ENCODE results near the gene SERTAD1. TPM values are rescaled to one million over a fixed set of nuclear protein-coding genes. Genes with fewer than 3 reads are reported as not detected.

Gene SERTAD1
- total and polyA plus RNA-seq, 2 donors (not counting 1 experiment from before 2014, with no cell fraction given), result 11.9 to 59.4 TPM

DNA sequence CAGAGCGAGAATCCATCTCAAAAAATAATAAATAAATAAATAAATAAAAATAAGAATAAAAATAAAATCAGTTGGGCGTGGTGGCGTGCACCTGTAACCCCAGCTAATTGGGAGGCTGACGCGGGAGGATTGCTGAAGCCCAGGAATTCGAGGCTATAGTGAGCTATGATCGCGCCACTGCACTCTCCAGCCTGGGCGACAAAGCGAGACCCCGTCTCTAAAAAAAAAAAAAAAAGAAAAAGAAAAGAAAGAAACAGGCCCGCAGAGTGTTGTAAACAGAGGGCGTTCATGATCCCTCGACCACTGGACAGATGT is 5.4 kb downstream of the SERTAD1 start:
- Mint-ChIP-seq H3K4me1 (peaks cover 25% of the 10 kb centered on the region), H3K27ac (peak overlapping the region; percentile 85), H3K9me3 (ENCODE audit: insufficient read depth) (no peaks in the 10 kb centered on the region), H3K27me3 (no peaks in the 10 kb centered on the region), H3K4me3 (peak overlapping the region; percentile 86)
- intact Hi-C loops (cut with micrococcal nuclease), result loop anchor here (1.0 to 2.0 kb wide), 4 partner anchors 100 to 150 kb away; no protein-coding TSS in a partner anchor
- WGBS (ENCODE audit: insufficient coverage), result 57% methylated on average over 12 of the region's 14 CpGs
- peaks cover 0 to 9% of the 10 kb centered on the region in 2 experiments for H3K36me3 ChIP-seq (replicated peaks in 1 of 2; ENCODE audit: control extremely low read depth in 1 of 2, control insufficient read depth in 1 of 2, extremely low read depth in 1 of 2, insufficient read depth in 2 of 2, low read length in 1 of 2)
- peak overlapping the region; percentile 81 to 88 for H3K27ac ChIP-seq (ENCODE audit: low read length in 2 of 2)
- H2AFZ ChIP-seq (ENCODE audit: insufficient read depth, low read depth, low read length, poor library complexity, severe bottlenecking), result peak overlapping the region; percentile 82
- ChIA-PET POLR2A (interaction anchor here (0.6 to 2.3 kb wide), 12 partner anchors 8 to 1002 kb away, joined by 3 to 32 read pairs (median 4); partner anchors contain the start of genes BLVRB and SERTAD3), CTCF (interaction anchor here (0.6 to 9.5 kb wide), 38 partner anchors 8 to 1983 kb away, joined by 3 to 87 read pairs (median 4); partner anchors contain the start of genes BLVRB, PRX, PSMC4 and SERTAD3)
- TF ChIP-seq EZH2 (IDR thresholded peaks at IDR 0.05; ENCODE audit: borderline replicate concordance, insufficient read depth, low read depth, low read length, poor library complexity, severe bottlenecking), result no peak
- TF ChIP-seq, protein P1, sequence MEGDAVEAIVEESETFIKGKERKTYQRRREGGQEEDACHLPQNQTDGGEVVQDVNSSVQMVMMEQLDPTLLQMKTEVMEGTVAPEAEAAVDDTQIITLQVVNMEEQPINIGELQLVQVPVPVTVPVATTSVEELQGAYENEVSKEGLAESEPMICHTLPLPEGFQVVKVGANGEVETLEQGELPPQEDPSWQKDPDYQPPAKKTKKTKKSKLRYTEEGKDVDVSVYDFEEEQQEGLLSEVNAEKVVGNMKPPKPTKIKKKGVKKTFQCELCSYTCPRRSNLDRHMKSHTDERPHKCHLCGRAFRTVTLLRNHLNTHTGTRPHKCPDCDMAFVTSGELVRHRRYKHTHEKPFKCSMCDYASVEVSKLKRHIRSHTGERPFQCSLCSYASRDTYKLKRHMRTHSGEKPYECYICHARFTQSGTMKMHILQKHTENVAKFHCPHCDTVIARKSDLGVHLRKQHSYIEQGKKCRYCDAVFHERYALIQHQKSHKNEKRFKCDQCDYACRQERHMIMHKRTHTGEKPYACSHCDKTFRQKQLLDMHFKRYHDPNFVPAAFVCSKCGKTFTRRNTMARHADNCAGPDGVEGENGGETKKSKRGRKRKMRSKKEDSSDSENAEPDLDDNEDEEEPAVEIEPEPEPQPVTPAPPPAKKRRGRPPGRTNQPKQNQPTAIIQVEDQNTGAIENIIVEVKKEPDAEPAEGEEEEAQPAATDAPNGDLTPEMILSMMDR (IDR thresholded peaks at IDR 0.05), result no peak
- peak overlapping the region; percentile 95 for H3K4me2 ChIP-seq (replicated peaks; ENCODE audit: low read depth, low read length, poor library complexity, severe bottlenecking)
- no peaks in the 10 kb centered on the region for H4K20me1 ChIP-seq (ENCODE audit: control insufficient read depth, insufficient read depth, low read length, poor library complexity, severe bottlenecking)
- peaks cover 15 to 29% of the 10 kb centered on the region in 2 donors for H3K4me1 ChIP-seq (ENCODE audit: control insufficient read depth in 2 of 2, insufficient read depth in 2 of 2, low read length in 2 of 2)
- ATAC-seq (ENCODE audit: low read depth) (no peak), DNase-seq (no peak)
- H3K79me2 ChIP-seq (ENCODE audit: control insufficient read depth, insufficient read depth, low read length), result peaks cover 26% of the 10 kb centered on the region
- H3K27me3 ChIP-seq (replicated peaks in 1 of 4; ENCODE audit: control extremely low read depth in 1 of 4, control insufficient read depth in 3 of 4, insufficient read depth in 4 of 4, low read length in 3 of 4), result no peaks in the 10 kb centered on the region
- peak overlapping the region in 4 of 5 experiments; percentile 82 to 95 (median 89) for H3K4me3 ChIP-seq (ENCODE audit: control extremely low read depth in 1 of 5, extremely low read depth in 1 of 5, insufficient read depth in 1 of 5, low read depth in 2 of 5, low read length in 4 of 5)
- peak overlapping the region; percentile 79 for H3K9ac ChIP-seq (ENCODE audit: low read length)
- H3K9me3 ChIP-seq (ENCODE audit: control extremely low read depth in 1 of 3, control insufficient read depth in 2 of 3, insufficient read depth in 1 of 3, low read length in 2 of 3), result no peaks in the 10 kb centered on the region

DNA sequence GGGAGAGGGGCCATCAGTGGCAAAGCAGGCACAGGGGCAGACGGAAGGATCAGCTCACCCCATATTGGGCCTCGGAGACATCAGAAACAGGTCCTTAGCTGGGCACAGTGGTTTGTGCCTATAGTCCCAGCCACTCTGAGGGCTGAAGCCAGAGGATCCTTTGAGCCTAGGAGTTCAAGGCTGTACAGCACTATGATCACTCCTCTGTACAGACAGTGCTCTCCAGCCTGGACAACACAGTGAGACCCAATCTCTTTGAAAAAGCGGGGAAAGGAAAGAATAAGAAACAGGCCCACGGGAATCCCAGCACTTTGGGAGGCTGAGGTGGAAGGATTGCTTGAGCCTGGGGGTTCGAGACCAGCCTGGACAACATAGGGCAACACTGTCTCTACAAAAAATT is 6.0 kb downstream of the SERTAD1 start:
- no peaks in the 10 kb centered on the region for H3K9me3 Mint-ChIP-seq (ENCODE audit: insufficient read depth)
- peak overlapping the region; percentile 78 for H3K4me3 Mint-ChIP-seq
- peaks cover 0 to 9% of the 10 kb centered on the region in 2 experiments for H3K36me3 ChIP-seq (replicated peaks in 1 of 2; ENCODE audit: control extremely low read depth in 1 of 2, control insufficient read depth in 1 of 2, extremely low read depth in 1 of 2, insufficient read depth in 2 of 2, low read length in 1 of 2)
- H3K27me3 ChIP-seq (replicated peaks in 1 of 4; ENCODE audit: control extremely low read depth in 1 of 4, control insufficient read depth in 3 of 4, insufficient read depth in 4 of 4, low read length in 3 of 4), result no peaks in the 10 kb centered on the region
- TF ChIP-seq, protein P1 (IDR thresholded peaks at IDR 0.05), result no peak
- TF ChIP-seq EZH2 (IDR thresholded peaks at IDR 0.05; ENCODE audit: borderline replicate concordance, insufficient read depth, low read depth, low read length, poor library complexity, severe bottlenecking), result no peak
- H3K9ac ChIP-seq (ENCODE audit: low read length), result no peak overlapping the region
- H3K27ac Mint-ChIP-seq, result peak overlapping the region; percentile 66
- no peak for DNase-seq
- no peak overlapping the region for H2AFZ ChIP-seq (ENCODE audit: insufficient read depth, low read depth, low read length, poor library complexity, severe bottlenecking)
- no peaks in the 10 kb centered on the region for H4K20me1 ChIP-seq (ENCODE audit: control insufficient read depth, insufficient read depth, low read length, poor library complexity, severe bottlenecking)
- 98% methylated on average over 4 of the region's 5 CpGs for WGBS (ENCODE audit: insufficient coverage)
- POLR2A ChIA-PET, result interaction anchor here (0.6 to 0.7 kb wide), 2 partner anchors 8 to 388 kb away, joined by 3 to 4 read pairs; no protein-coding TSS in a partner anchor
- H3K27ac ChIP-seq (ENCODE audit: low read length in 2 of 2), result no peak overlapping the region
- no peaks in the 10 kb centered on the region for H3K9me3 ChIP-seq (ENCODE audit: control extremely low read depth in 1 of 3, control insufficient read depth in 2 of 3, insufficient read depth in 1 of 3, low read length in 2 of 3)
- H3K4me3 ChIP-seq (ENCODE audit: control extremely low read depth in 1 of 5, extremely low read depth in 1 of 5, insufficient read depth in 1 of 5, low read depth in 2 of 5, low read length in 4 of 5), result no peak overlapping the region
- H3K4me1 ChIP-seq (ENCODE audit: control insufficient read depth in 2 of 2, insufficient read depth in 2 of 2, low read length in 2 of 2), result peaks cover 13 to 25% of the 10 kb centered on the region in 2 donors
- ATAC-seq (ENCODE audit: low read depth), result no peak
- H3K4me2 ChIP-seq (replicated peaks; ENCODE audit: low read depth, low read length, poor library complexity, severe bottlenecking), result no peak overlapping the region
- CTCF ChIA-PET, result interaction anchor here (0.7 to 9.5 kb wide), 24 partner anchors 9 to 1539 kb away, joined by 3 to 87 read pairs (median 6); partner anchors contain the start of genes BLVRB, SERTAD3 and SPTBN4
- peaks cover 21% of the 10 kb centered on the region for H3K79me2 ChIP-seq (ENCODE audit: control insufficient read depth, insufficient read depth, low read length)
- H3K4me1 Mint-ChIP-seq, result peaks cover 22% of the 10 kb centered on the region
- H3K27me3 Mint-ChIP-seq, result no peaks in the 10 kb centered on the region
- intact Hi-C loops (cut with micrococcal nuclease), result loop anchor here (1.0 to 2.0 kb wide), 4 partner anchors 101 to 151 kb away; no protein-coding TSS in a partner anchor
